HG03439 (cell line): ENCODE results near the gene GRIP1.
"Not testable (repeated sequence)": the region's sequence is repeated elsewhere in the genome, so short reads cannot be mapped to it uniquely, and the experiment has no call there.

Source experiments
- ATAC-seq: cut with Tn5 transposase; IDR thresholded peaks from one replicate; pipeline ENCODE4 v1.9.1; 2021; ENCODE audit warnings: mild to moderate bottlenecking, moderate library complexity; ENCODE audit not compliant: unreplicated experiment

Gene GRIP1

GRCh38 chr12:66538970-66539369 lies 139.9 kb downstream of the GRIP1 start:
- no peak for ATAC-seq

GRCh38 chr12:66537876-66538275 lies 141.0 kb downstream of the GRIP1 start:
- no peak for ATAC-seq

GRCh38 chr12:66533767-66534166 lies 145.1 kb downstream of the GRIP1 start:
- no peak for ATAC-seq

- no peak for ATAC-seq
These were observed 147.1 kb downstream of the GRIP1 start for GRCh38 chr12:66531766-66532165.

GRCh38 chr12:66529934-66530333 lies 148.9 kb downstream of the GRIP1 start:
- no peak for ATAC-seq

- no peak for ATAC-seq
These were observed 162.3 kb downstream of the GRIP1 start for GRCh38 chr12:66516561-66516960.

- no peak for ATAC-seq
These were observed 162.7 kb downstream of the GRIP1 start for GRCh38 chr12:66516133-66516532.

GRCh38 chr12:66514581-66514980 lies 164.3 kb downstream of the GRIP1 start:
- ATAC-seq: no peak

GRCh38 chr12:66508025-66508424 lies 170.9 kb downstream of the GRIP1 start:
- ATAC-seq: no peak

- no peak for ATAC-seq
These were observed 175.1 kb downstream of the GRIP1 start for GRCh38 chr12:66503746-66504145.

GRCh38 chr12:66502911-66503310 lies 176.0 kb downstream of the GRIP1 start:
- ATAC-seq: no peak

GRCh38 chr12:66500841-66501240 lies 178.0 kb downstream of the GRIP1 start:
- peak; percentile 97 for ATAC-seq

- ATAC-seq: no peak
These were observed 178.8 kb downstream of the GRIP1 start for GRCh38 chr12:66500091-66500490.

- ATAC-seq: no peak
These were observed 179.9 kb downstream of the GRIP1 start for GRCh38 chr12:66499000-66499399.

- not testable (repeated sequence) for ATAC-seq
These were observed 180.8 kb downstream of the GRIP1 start for GRCh38 chr12:66498059-66498458.

GRCh38 chr12:66497008-66497897 lies 181.6 kb downstream of the GRIP1 start:
- no peak for ATAC-seq

- no peak for ATAC-seq
These were observed 182.3 kb downstream of the GRIP1 start for GRCh38 chr12:66496595-66496994.

GRCh38 chr12:66495709-66496108 lies 183.2 kb downstream of the GRIP1 start:
- ATAC-seq: no peak

- ATAC-seq: no peak
These were observed 185.1 kb downstream of the GRIP1 start for GRCh38 chr12:66493819-66494218.

GRCh38 chr12:66491853-66492252 lies 187.0 kb downstream of the GRIP1 start:
- no peak for ATAC-seq

GRCh38 chr12:66482351-66483203 lies 196.3 kb downstream of the GRIP1 start:
- ATAC-seq: no peak

- ATAC-seq: no peak
These were observed 210.9 kb downstream of the GRIP1 start for GRCh38 chr12:66467932-66468331.
